ENCODE data around the gene NTM. TPM values are rescaled to one million over a fixed set of nuclear protein-coding genes. Genes with fewer than 3 reads are reported as not detected.

NTM gene
- total RNA-seq, 4 donors from 2014 or later, result 1.4 to 5.7 TPM; not detected in 2

- no peaks in the 10 kb centered on the region for H3K27me3 ChIP-seq
- no peaks in the 10 kb centered on the region for H3K36me3 ChIP-seq
- no peak for TF ChIP-seq CTCF (IDR thresholded peaks at IDR 0.05)
- TF ChIP-seq POLR2A (IDR thresholded peaks at IDR 0.05), result no peak
- intact Hi-C loops (cut with DNase I; ENCODE audit: low total_unique reads), result no loop called here
- H3K27ac ChIP-seq, result no peak overlapping the region
- no peak overlapping the region for H3K4me3 ChIP-seq
- no peaks in the 10 kb centered on the region for H3K9me3 ChIP-seq
- DNase-seq, result no peak
- no peaks in the 10 kb centered on the region for H3K4me1 ChIP-seq
These were observed 8.5 kb downstream of the NTM start for GRCh38 chr11:131378931-131379330.

GRCh38 chr11:131385763-131386390 is 15.5 kb downstream of the NTM start:
- TF ChIP-seq CTCF (IDR thresholded peaks at IDR 0.05), result no peak
- TF ChIP-seq POLR2A (IDR thresholded peaks at IDR 0.05), result no peak
- no peaks in the 10 kb centered on the region for H3K36me3 ChIP-seq
- H3K4me3 ChIP-seq, result no peak overlapping the region
- H3K9me3 ChIP-seq, result no peaks in the 10 kb centered on the region
- DNase-seq, result no peak
- no peak overlapping the region for H3K27ac ChIP-seq
- H3K4me1 ChIP-seq, result no peaks in the 10 kb centered on the region
- intact Hi-C loops (cut with DNase I; ENCODE audit: low total_unique reads), result no loop called here
- no peaks in the 10 kb centered on the region for H3K27me3 ChIP-seq

GRCh38 chr11:131386408-131386807 is 16.0 kb downstream of the NTM start:
- no peak for TF ChIP-seq CTCF (IDR thresholded peaks at IDR 0.05)
- TF ChIP-seq POLR2A (IDR thresholded peaks at IDR 0.05), result no peak
- H3K4me1 ChIP-seq, result no peaks in the 10 kb centered on the region
- intact Hi-C loops (cut with DNase I; ENCODE audit: low total_unique reads), result no loop called here
- no peak overlapping the region for H3K4me3 ChIP-seq
- H3K9me3 ChIP-seq, result no peaks in the 10 kb centered on the region
- no peak for DNase-seq
- H3K27me3 ChIP-seq, result no peaks in the 10 kb centered on the region
- no peaks in the 10 kb centered on the region for H3K36me3 ChIP-seq
- H3K27ac ChIP-seq, result no peak overlapping the region

GRCh38 chr11:131388030-131388429 is 17.6 kb downstream of the NTM start:
- Histone ChIP-seq H3K36me3 (no peaks in the 10 kb centered on the region), H3K9me3 (no peaks in the 10 kb centered on the region), H3K4me3 (no peak overlapping the region), H3K27ac (no peak overlapping the region), H3K27me3 (no peaks in the 10 kb centered on the region), H3K4me1 (no peaks in the 10 kb centered on the region)
- intact Hi-C loops (cut with DNase I; ENCODE audit: low total_unique reads), result no loop called here
- DNase-seq, result no peak
- TF ChIP-seq CTCF (IDR thresholded peaks at IDR 0.05), result no peak
- no peak for TF ChIP-seq POLR2A (IDR thresholded peaks at IDR 0.05)

- Histone ChIP-seq H3K4me1 (no peaks in the 10 kb centered on the region), H3K27me3 (no peaks in the 10 kb centered on the region), H3K4me3 (no peak overlapping the region), H3K27ac (no peak overlapping the region), H3K36me3 (no peaks in the 10 kb centered on the region), H3K9me3 (no peaks in the 10 kb centered on the region)
- TF ChIP-seq CTCF (IDR thresholded peaks at IDR 0.05), result no peak
- TF ChIP-seq POLR2A (IDR thresholded peaks at IDR 0.05), result no peak
- DNase-seq, result no peak
- intact Hi-C loops (cut with DNase I; ENCODE audit: low total_unique reads), result no loop called here
These were observed 19.2 kb downstream of the NTM start for GRCh38 chr11:131389582-131389981.

Measured in uterus (tissue), 4 donors.